K562 (cell line): ENCODE measurements around the gene CRYBG2. TPM values are rescaled to one million over a fixed set of nuclear protein-coding genes. Genes with fewer than 3 reads are reported as not detected.
A peak's percentile ranks its signal among the peaks of the same experiment; 100 is the strongest.

Experiments
- ATF7 ChIP-seq: fragments of 450-650 bp; IDR thresholded peaks from 2 replicates; pipeline ENCODE4 v1.7.1; 2014; ENCODE audit warnings: mild to moderate bottlenecking, moderate library complexity
- BDP1 ChIP-seq: IDR thresholded peaks from 3 replicates; pipeline ENCODE4 v1.6.1; 2011; ENCODE audit not compliant: insufficient read length, insufficient read depth
- CHD4 ChIP-seq: fragments of 200-600 bp; sonication (generic); IDR thresholded peaks from 3 replicates; pipeline ENCODE4 v1.6.1; 2012; ENCODE audit warnings: low read depth, mild to moderate bottlenecking, mixed read lengths, low read length, inconsistent platforms; ENCODE audit not compliant: insufficient read depth, insufficient replicate concordance, poor library complexity, severe bottlenecking
- CREM ChIP-seq: IDR thresholded peaks from 2 replicates; pipeline ENCODE4 v1.6.1; 2014; ENCODE audit warnings: antibody characterized with exemption, low read depth
- DACH1 ChIP-seq: fragments of 450-650 bp; IDR thresholded peaks from 2 replicates; pipeline ENCODE4 v1.6.1; 2018; ENCODE audit not compliant: partially characterized antibody
- DIDO1 ChIP-seq: fragments of 450-650 bp; IDR thresholded peaks from 2 replicates; pipeline ENCODE4 v1.6.1; 2016; ENCODE audit warnings: low read depth, missing biosample characterization, missing genetic modification characterization
- E2F8 ChIP-seq: fragments of 450-650 bp; IDR thresholded peaks from 2 replicates; pipeline ENCODE4 v1.7.1; 2018; ENCODE audit warnings: mild to moderate bottlenecking, low read depth; ENCODE audit not compliant: partially characterized antibody
- EZH2 ChIP-seq: IDR thresholded peaks from 2 replicates; pipeline ENCODE4 v1.6.1; 2012; ENCODE audit warnings: low read depth, mild to moderate bottlenecking, inconsistent platforms, low read length, borderline replicate concordance
- GATAD2B ChIP-seq: fragments of 450-650 bp; IDR thresholded peaks from 2 replicates; pipeline ENCODE4 v1.6.1; 2017; ENCODE audit warnings: mild to moderate bottlenecking, borderline replicate concordance
- IRF2 ChIP-seq: sonication (generic); formaldehyde crosslinking; IDR thresholded peaks from 2 replicates; pipeline ENCODE4 v1.8.1; 2022; ENCODE audit warnings: mild to moderate bottlenecking, missing genetic modification reagents
- MAFK ChIP-seq: IDR thresholded peaks from 2 replicates; pipeline ENCODE4 v1.6.1; 2011; ENCODE audit warnings: low read length, improper control_type of control experiment
- PRDM10 ChIP-seq: fragments of 450-650 bp; IDR thresholded peaks from 2 replicates; pipeline ENCODE4 v1.6.1; 2018; ENCODE audit not compliant: partially characterized antibody
- SMARCC2 ChIP-seq: fragments of 450-650 bp; IDR thresholded peaks from 2 replicates; pipeline ENCODE4 v1.6.1; 2017; ENCODE audit warnings: antibody characterized with exemption, moderate library complexity, mild to moderate bottlenecking, low read depth
- SMC3 ChIP-seq: conservative IDR thresholded peaks from 2 replicates; pipeline ENCODE4 v1.6.1; 2011; ENCODE audit warnings: low read depth, low read length, improper control_type of control experiment; ENCODE audit not compliant: insufficient read depth
- SP2 ChIP-seq: IDR thresholded peaks from 2 replicates; pipeline ENCODE4 v1.6.1; 2011; ENCODE audit warnings: mild to moderate bottlenecking, low read depth, low read length, moderate library complexity; ENCODE audit not compliant: poor library complexity, severe bottlenecking; ENCODE audit errors: extremely low read depth
- USF2 ChIP-seq: sonication (generic); formaldehyde crosslinking; IDR thresholded peaks from 2 replicates; pipeline ENCODE4 v1.5.0; 2020; ENCODE audit warnings: missing genetic modification reagents
- XRCC3 ChIP-seq: fragments of 450-650 bp; IDR thresholded peaks from 2 replicates; pipeline ENCODE4 v1.6.1; 2017; ENCODE audit warnings: mild to moderate bottlenecking, moderate library complexity
- ZNF431 ChIP-seq: sonication (generic); formaldehyde crosslinking; IDR thresholded peaks from 2 replicates; pipeline ENCODE4 v1.8.0; 2022; ENCODE audit warnings: mild to moderate bottlenecking, missing genetic modification reagents
- ZNF589 ChIP-seq: fragments of 200-800 bp; sonication (Bioruptor generic); IDR thresholded peaks from 2 replicates; pipeline ENCODE4 v1.6.1; 2016; ENCODE audit warnings: low read depth, missing genetic modification characterization, missing compliant biosample characterization
- ZNF717 ChIP-seq: fragments of 250-450 bp; sonication (Bioruptor Pico); IDR thresholded peaks from 2 replicates; pipeline ENCODE4 v1.5.0; 2021
- ZNF830 ChIP-seq: fragments of 250-450 bp; sonication (Bioruptor Pico); IDR thresholded peaks from 2 replicates; pipeline ENCODE4 v1.5.0; 2021; ENCODE audit warnings: mild to moderate bottlenecking
- polyA plus RNA-seq, 8 experiments: library from polyadenylated mRNA; depleted of rRNA in 4 of 8; stranded (reverse) in 5 of 8; unstranded in 3 of 8; fragments of >200 nt; fragmentation: Nextera tagmentation in 2 of 8; fragmentation: Illumina TruSeq in 1 of 8; extraction: Ambion mirVana in 2 of 8; extraction: Trizol in 1 of 8; gene quantifications; 2 replicates each; pipeline versions ENCODE4 v1.2.1 to v1.2.3, GENCODE V29; 2011 to 2014; ENCODE audit warnings: inconsistent platforms in 1 of 8, missing spikeins in 1 of 8
- total RNA-seq, 7 experiments: library from RNA; depleted of rRNA in 6 of 7; stranded (reverse); fragments of >200 nt in 6 of 7; fragmentation: Illumina TruSeq in 2 of 7; extraction: Trizol in 2 of 7; gene quantifications; 2 replicates each; pipeline versions ENCODE4 v1.2.1 to v1.2.3, GENCODE V29; 2011 to 2021; ENCODE audit warnings: low replicate concordance in 1 of 7

Gene CRYBG2
- total and polyA plus RNA-seq, 9 of the 15 experiments (the other 6 are each of a cell fraction or from before 2014, with no cell fraction given) = 0.39 to 8.5 (median 3.7) TPM

- TF ChIP-seq SMC3 (peak; percentile 93), ZNF830 (CRISPR knock-in tag) (no peak), IRF2 (no peak), PRDM10 (peak; percentile 28), CHD4 (no peak), SMARCC2 (peak; percentile 40; the same call in 1 of the 2 replicates), GATAD2B (peak; percentile 74; the same call in 1 of the 2 replicates), SP2 (no peak), ZNF431 (CRISPR knock-in tag) (no peak), ZNF589 (CRISPR knock-in tag) (peak; percentile 64; the same call in 1 of the 2 replicates), USF2 (CRISPR knock-in tag) (peak; percentile 89), MAFK (no peak), ZNF717 (CRISPR knock-in tag) (no peak), EZH2 (no peak), DIDO1 (tag) (no peak), XRCC3 (no peak), BDP1 (no peak), CREM (peak; percentile 66), E2F8 (peak; percentile 43), ATF7 (no peak), DACH1 (no peak)
Measured at GRCh38 chr1:26275580-26276431, 78.1 kb downstream of the CRYBG2 start (continued).
